OCI-LY1 (cell line): ENCODE data around the gene TEAD1.

Source experiments
- EZH2 ChIP-seq: fragments of 200-600 bp; sonication (generic), shearing (Covaris generic); IDR thresholded peaks from 2 replicates; pipeline ENCODE4 v1.8.0; 2017; ENCODE audit warnings: borderline replicate concordance, mixed run types, mild to moderate bottlenecking, antibody characterized with exemption, low read length, moderate library complexity, mixed read lengths
- TF ChIP-seq, protein P1 (sequence below): fragments of 200-600 bp; sonication (generic), shearing (Covaris generic); IDR thresholded peaks from 2 replicates; pipeline ENCODE4 v1.5.1; 2017; ENCODE audit warnings: mild to moderate bottlenecking, antibody characterized with exemption, low read length, moderate library complexity, mixed read lengths

GRCh38 chr11:12741671-12742216 lies 67.5 kb downstream of the TEAD1 start:
- TF ChIP-seq, protein P1, sequence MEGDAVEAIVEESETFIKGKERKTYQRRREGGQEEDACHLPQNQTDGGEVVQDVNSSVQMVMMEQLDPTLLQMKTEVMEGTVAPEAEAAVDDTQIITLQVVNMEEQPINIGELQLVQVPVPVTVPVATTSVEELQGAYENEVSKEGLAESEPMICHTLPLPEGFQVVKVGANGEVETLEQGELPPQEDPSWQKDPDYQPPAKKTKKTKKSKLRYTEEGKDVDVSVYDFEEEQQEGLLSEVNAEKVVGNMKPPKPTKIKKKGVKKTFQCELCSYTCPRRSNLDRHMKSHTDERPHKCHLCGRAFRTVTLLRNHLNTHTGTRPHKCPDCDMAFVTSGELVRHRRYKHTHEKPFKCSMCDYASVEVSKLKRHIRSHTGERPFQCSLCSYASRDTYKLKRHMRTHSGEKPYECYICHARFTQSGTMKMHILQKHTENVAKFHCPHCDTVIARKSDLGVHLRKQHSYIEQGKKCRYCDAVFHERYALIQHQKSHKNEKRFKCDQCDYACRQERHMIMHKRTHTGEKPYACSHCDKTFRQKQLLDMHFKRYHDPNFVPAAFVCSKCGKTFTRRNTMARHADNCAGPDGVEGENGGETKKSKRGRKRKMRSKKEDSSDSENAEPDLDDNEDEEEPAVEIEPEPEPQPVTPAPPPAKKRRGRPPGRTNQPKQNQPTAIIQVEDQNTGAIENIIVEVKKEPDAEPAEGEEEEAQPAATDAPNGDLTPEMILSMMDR: no peak
- TF ChIP-seq EZH2: no peak
